GM15510 (cell line): Measurements from ENCODE around the gene CDR2.

Source experiments
- POLR2A ChIP-seq: IDR thresholded peaks from 3 replicates; pipeline ENCODE4 v1.6.1; 2011; ENCODE audit warnings: borderline replicate concordance; ENCODE audit not compliant: insufficient read length; ENCODE audit errors: extremely low read depth

Gene CDR2

GRCh38 chr16:22386976-22387375, 12.6 kb upstream of the CDR2 start:
- TF ChIP-seq POLR2A = no peak

- no peak for TF ChIP-seq POLR2A
Observed at GRCh38 chr16:22385196-22385595, 10.8 kb upstream of the CDR2 start.

- no peak for TF ChIP-seq POLR2A
Observed at GRCh38 chr16:22383827-22384226, 9.4 kb upstream of the CDR2 start.

- no peak for TF ChIP-seq POLR2A
Observed at GRCh38 chr16:22381392-22381791, 7.0 kb upstream of the CDR2 start.

GRCh38 chr16:22380529-22380928, 6.1 kb upstream of the CDR2 start:
- TF ChIP-seq POLR2A = no peak

GRCh38 chr16:22379656-22380055, 5.2 kb upstream of the CDR2 start:
- TF ChIP-seq POLR2A = no peak

- TF ChIP-seq POLR2A = no peak
Observed at GRCh38 chr16:22375963-22376640, 1.7 kb upstream of the CDR2 start.

- no peak for TF ChIP-seq POLR2A
Observed at GRCh38 chr16:22375117-22375962, 921 bp upstream of the CDR2 start.

- no peak for TF ChIP-seq POLR2A
Observed at GRCh38 chr16:22373662-22374310, 633 bp downstream of the CDR2 start.

GRCh38 chr16:22372882-22373661, 1.3 kb downstream of the CDR2 start:
- TF ChIP-seq POLR2A = no peak

- TF ChIP-seq POLR2A = no peak
Observed at GRCh38 chr16:22370038-22370820, 4.2 kb downstream of the CDR2 start.

- TF ChIP-seq POLR2A = no peak
Observed at GRCh38 chr16:22369221-22369811, 5.1 kb downstream of the CDR2 start.

- TF ChIP-seq POLR2A = no peak
Observed at GRCh38 chr16:22366889-22367288, 7.5 kb downstream of the CDR2 start.

GRCh38 chr16:22366371-22366770, 8.0 kb downstream of the CDR2 start:
- no peak for TF ChIP-seq POLR2A
